Ovary (tissue), 3 donors: ENCODE measurements around the gene BICDL1.

ENCODE experiments used
- POLR2A ChIP-seq: fragments of 450-650 bp; IDR thresholded peaks from one replicate; pipeline ENCODE4 v1.6.1; 2017; ENCODE audit warnings: antibody characterized with exemption, mild to moderate bottlenecking, moderate library complexity
- TF ChIP-seq, protein P1 (sequence below), 3 donors: fragments of 450-650 bp in 2 of 3; fragments of 200-600 bp in 1 of 3; IDR thresholded peaks; one replicate each; pipeline versions ENCODE4 v1.5.1 to v1.8.0; 2016 to 2022; ENCODE audit warnings: antibody characterized with exemption in 3 of 3, mild to moderate bottlenecking in 1 of 3
- donor health status: DM: no; HTN: no; CAD: no.

- TF ChIP-seq, protein P1, sequence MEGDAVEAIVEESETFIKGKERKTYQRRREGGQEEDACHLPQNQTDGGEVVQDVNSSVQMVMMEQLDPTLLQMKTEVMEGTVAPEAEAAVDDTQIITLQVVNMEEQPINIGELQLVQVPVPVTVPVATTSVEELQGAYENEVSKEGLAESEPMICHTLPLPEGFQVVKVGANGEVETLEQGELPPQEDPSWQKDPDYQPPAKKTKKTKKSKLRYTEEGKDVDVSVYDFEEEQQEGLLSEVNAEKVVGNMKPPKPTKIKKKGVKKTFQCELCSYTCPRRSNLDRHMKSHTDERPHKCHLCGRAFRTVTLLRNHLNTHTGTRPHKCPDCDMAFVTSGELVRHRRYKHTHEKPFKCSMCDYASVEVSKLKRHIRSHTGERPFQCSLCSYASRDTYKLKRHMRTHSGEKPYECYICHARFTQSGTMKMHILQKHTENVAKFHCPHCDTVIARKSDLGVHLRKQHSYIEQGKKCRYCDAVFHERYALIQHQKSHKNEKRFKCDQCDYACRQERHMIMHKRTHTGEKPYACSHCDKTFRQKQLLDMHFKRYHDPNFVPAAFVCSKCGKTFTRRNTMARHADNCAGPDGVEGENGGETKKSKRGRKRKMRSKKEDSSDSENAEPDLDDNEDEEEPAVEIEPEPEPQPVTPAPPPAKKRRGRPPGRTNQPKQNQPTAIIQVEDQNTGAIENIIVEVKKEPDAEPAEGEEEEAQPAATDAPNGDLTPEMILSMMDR (IDR thresholded peaks at IDR 0.05) = no peak
- TF ChIP-seq POLR2A = no peak
Measured at GRCh38 chr12:120076651-120077050, 87.6 kb downstream of the BICDL1 start.
